Left colon (tissue), 2 donors: ENCODE results near the gene LZTS2. TPM values are rescaled to one million over a fixed set of nuclear protein-coding genes. Genes with fewer than 3 reads are reported as not detected.
"Not testable (repeated sequence)": the region's sequence is repeated elsewhere in the genome, so short reads cannot be mapped to it uniquely, and the experiment has no call there.

Experiments
- ATAC-seq: fragments of 200-7000 bp; cut with Tn5 transposase; one replicate; pipeline ENCODE4 v1.9.1; 2020; ENCODE audit warnings: mild to moderate bottlenecking, moderate library complexity
- DNase-seq, 2 donors: peaks; one replicate each; pipeline ENCODE4 v3.0.0-alpha.2; 2020
- intact Hi-C, 2 donors: fragments of 100-400 bp; cut with DNase I in 1 of 2; cut with micrococcal nuclease in 1 of 2; formaldehyde crosslinking; loops; one replicate each; pipeline versions ENCODE4 v1.11.2 to v1.14.0; 2022; cut with DNase I, micrococcal nuclease
- total RNA-seq, 2 donors: library from RNA; stranded (reverse); fragmentation: NEBNext Ultra II Directional; extraction: Animal tissue kit (Norgen Biotek cat#: 25700); gene quantifications; one replicate each; pipeline ENCODE4 v1.2.1, GENCODE V29; 2021
- donor health status: DM: no; HTN: no; CAD: no.
- donor health status: DM: yes; HTN: yes; CAD: no.

Gene LZTS2
- total RNA-seq, 2 donors from 2014 or later: 28.7 to 33.9 TPM

GRCh38 chr10:101022967-101023705 lies 23.5 kb downstream of the LZTS2 start:
- ATAC-seq (no peak), DNase-seq (no peak)
- intact Hi-C loops: no loop called here

GRCh38 chr10:101027106-101027720 lies 27.6 kb downstream of the LZTS2 start:
- intact Hi-C loops: no loop called here
- ATAC-seq: no peak
- no peak for DNase-seq

- ATAC-seq (no peak), DNase-seq (no peak)
- intact Hi-C loops: no loop called here
Measured at GRCh38 chr10:101028446-101029337, 29.1 kb downstream of the LZTS2 start.

GRCh38 chr10:101029520-101030295 lies 30.1 kb downstream of the LZTS2 start:
- intact Hi-C loops: no loop called here
- ATAC-seq (no peak), DNase-seq (no peak)

GRCh38 chr10:101030496-101031127 lies 31.0 kb downstream of the LZTS2 start:
- intact Hi-C loops: no loop called here
- ATAC-seq: no peak
- DNase-seq: no peak

DNA sequence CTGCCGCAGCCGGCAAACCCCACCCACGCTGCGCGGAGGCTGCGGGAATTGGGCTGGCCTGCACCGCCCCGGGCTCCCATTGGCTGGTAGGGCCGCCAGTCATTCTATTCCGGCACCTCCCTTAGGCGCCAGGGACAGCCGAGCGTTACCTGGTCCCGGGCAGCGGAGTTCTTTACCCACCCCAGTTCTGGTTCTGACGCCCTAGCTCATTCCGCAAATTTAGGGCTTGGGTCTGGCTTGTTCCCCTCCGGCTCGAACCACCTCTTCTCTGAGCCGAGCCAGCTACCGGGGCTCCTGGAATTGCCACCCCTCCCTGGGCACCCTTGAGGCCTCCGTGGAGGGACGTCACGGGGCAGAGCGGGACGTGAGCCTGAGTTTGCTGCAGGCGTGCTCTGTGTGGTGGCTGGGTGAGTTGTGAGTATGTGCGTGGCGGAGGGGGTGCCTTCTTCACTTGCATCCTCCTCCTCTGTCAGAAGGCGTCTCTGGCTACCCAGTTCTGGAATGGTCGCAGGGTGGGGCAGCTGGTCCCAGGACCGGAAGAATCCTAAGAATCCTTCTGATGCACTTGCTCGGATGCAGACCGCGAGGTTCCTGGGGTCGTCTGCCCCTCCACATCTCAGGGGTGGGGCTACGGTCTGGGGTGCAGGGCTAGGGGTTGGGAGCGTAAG lies 31.7 kb downstream of the LZTS2 start, which contains the start of the genes PDZD7 and SFXN3:
Gene PDZD7 (minus strand): TSS at position 2 of the 668 bp plus-strand sequence. CDS start 910 bp downstream, outside the sequence.
Gene SFXN3 (plus strand): TSS at position 107 of the 668 bp plus-strand sequence. CDS start 3,461 bp downstream, outside the sequence.
- DNase-seq (peak; percentile 96 to 98), ATAC-seq (peak; percentile 87)
- intact Hi-C loops: no loop called here

DNA sequence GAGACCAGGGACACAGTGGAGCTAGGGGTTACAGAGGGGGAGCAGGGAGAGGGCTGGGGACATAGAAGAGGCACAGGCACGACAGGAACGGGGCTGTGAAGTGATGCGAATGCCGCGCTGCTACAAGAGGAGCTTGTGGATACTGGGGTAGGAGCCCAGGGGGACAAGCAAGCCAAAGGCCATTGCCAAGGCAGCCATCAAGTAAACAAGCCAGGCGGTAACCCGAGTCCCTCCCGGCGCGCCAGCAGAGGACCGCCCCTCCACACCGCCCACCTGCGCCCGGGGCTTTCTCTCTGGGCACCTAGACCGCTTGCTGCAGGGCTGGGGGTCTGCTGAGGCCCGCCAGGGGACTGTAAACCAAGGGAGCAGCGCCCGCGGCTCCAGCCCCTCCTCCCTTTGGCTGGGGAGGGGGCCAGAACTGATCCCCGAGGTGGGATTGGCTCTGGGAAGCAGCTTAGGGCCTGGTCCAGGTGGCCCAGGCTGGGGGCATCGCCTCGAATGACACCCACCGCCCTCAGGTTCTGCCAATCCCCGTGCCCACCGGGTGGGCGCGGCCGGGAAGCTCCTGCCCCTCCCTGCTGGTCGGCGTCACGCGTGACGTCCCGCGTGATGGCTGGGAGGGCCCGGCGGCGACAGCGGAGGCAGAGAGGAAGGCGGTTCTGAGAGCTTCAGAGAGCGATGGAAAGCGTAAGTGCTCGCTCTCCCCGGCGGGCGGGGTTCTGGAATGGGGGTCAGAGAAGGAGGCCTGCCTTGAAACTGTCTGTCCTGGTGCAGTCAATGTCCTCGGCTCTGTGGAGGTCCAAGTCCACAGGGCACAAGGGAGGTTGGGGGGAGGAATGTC lies 32.4 kb downstream of the LZTS2 start:
- DNase-seq (peak; percentile 79 to 86), ATAC-seq (peak; percentile 56)
- intact Hi-C loops: no loop called here

DNA sequence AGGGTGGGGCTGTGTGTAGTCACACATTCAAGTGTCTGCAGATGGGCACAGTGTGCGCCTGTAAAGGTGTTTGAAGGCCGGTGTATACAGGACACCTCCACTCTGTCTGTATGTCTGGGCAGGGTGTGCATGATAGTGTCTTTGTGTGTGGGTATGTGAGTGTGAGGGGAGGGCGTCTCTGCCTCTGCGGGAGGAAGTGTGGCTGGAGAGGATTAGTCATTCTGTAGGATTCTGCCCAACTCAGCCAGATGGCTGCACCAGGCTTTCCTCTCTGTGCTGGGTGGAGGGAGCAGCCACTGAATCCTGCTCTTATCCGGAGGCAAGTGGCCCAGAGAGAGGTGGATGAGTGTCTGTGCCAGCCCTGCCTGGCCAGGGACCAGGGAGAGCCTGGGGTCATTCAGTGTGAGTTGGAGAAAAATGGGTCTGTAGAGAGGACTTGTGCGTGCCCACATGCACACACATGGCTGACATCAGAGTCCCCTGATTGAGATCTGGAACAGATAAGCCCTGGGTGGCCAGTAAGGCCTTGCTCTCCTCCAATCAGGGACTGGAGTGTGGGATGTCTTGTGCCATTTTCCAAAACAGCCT lies 33.1 kb downstream of the LZTS2 start:
- ATAC-seq: no peak
- no peak for DNase-seq
- intact Hi-C loops: no loop called here

DNA sequence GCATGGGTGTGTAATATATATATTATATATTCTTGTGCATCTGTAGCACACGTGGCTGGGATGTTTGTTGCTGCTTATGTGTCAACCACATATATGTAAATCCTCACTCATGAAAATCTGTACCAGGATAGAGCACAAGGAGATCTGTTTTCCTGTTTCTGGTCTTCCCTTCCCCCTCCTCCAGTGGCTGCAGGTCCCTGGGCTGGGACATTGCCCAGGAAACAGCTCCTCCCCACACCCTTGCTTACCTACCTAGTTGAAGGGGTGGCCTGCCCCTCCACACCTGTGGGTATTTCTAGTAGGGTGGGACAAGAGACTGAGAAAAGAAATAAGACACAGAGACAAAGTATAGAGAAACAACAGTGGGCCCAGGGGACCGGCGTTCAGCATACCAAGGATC lies 33.7 kb downstream of the LZTS2 start:
- no peak for ATAC-seq
- DNase-seq: no peak
- intact Hi-C loops: no loop called here

GRCh38 chr10:101034404-101034803 lies 34.8 kb downstream of the LZTS2 start:
- DNase-seq, intact Hi-C loops, ATAC-seq: not testable (repeated sequence)

GRCh38 chr10:101035314-101035713 lies 35.7 kb downstream of the LZTS2 start:
- no peak for DNase-seq
- intact Hi-C loops: no loop called here
- no peak for ATAC-seq

DNA sequence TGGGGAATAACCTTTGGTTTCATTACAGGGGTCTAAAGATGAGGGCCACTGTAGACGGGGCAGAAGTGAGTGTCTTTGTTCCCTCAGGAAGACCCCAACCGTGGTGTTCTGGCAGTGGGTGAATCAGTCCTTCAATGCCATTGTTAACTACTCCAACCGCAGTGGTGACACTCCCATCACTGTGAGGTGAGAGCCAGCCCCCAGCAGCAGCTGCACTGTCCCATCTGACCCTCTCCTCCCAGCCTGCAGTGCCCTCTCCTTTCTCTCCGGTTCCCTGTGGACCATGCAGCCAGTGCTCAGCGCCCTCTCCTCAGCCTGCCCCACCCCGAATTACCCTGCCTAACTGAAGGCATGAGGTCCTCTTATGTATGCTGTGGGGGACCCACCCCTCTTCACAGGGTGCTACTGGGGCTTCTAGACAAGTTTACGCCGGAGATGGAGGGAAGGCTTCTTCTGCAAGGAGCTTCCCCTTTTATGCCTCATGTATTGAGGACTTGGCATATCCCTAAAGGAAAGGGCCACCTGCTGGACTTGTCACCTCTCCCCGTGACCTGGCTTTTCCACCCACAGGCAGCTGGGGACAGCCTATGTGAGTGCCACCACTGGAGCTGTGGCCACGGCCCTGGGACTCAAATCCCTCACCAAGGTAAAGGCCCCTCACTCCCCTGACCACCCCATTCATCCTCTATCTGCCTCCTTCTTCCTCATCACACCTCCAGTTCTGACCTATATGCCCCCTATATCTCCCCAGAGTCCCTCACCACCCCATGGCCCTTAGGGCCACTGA lies 36.5 kb downstream of the LZTS2 start:
- DNase-seq: no peak
- intact Hi-C loops: no loop called here
- ATAC-seq: no peak

DNA sequence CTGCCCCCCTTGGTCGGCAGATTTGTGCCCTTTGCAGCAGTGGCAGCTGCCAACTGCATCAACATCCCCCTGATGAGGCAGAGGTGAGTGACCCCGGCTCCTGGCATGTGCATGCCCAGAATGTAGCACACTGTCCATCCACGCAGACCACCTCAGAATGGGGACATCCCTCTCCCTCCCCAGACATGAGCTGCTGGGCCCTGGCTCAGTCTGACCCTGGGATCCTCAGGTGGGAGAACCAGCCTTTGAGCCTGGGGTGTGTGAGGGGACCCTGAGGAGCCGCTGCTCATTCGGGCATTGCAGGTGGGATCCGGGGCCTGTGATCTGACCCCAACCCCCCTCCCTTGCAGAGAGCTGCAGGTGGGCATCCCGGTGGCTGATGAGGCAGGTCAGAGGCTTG lies 37.1 kb downstream of the LZTS2 start:
- intact Hi-C loops: no loop called here
- ATAC-seq (no peak), DNase-seq (no peak)

DNA sequence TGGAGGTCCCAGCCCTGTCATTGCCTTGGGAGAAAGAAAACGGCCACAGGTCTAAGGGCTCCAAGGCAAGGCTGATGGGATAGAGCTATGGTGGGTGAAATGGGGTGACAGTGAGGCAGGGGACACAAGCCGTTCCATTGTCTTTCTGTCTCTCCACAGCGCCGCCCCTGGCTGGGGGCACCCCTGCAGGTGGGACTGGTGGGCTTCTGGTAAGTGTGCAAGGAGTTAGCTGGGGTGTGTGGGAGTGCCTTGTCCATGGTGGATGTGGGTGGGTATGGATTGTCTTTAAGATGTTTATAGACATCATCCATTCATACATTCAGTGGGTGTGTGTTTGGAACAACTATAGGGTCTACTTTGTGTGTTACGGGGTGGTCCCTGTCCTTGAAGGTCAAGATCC lies 38.9 kb downstream of the LZTS2 start:
- ATAC-seq (no peak), DNase-seq (no peak)
- intact Hi-C loops: no loop called here

- no peak for ATAC-seq
- DNase-seq: no peak
- intact Hi-C loops: no loop called here
Measured at GRCh38 chr10:101040061-101040460, 40.5 kb downstream of the LZTS2 start.

GRCh38 chr10:101040851-101041250 lies 41.2 kb downstream of the LZTS2 start:
- ATAC-seq (no peak), DNase-seq (no peak)
- intact Hi-C loops: no loop called here
